Measurements from ENCODE around the gene BCL2L2.
"Not testable (repeated sequence)": the region's sequence is repeated elsewhere in the genome, so short reads cannot be mapped to it uniquely, and the experiment has no call there.

BCL2L2 gene

GRCh38 chr14:23306412-23307145, at the start of gene BCL2L2:
Gene BCL2L2, plus strand, starts transcription at chr14:23306833. Its CDS starts 935 bp downstream, at chr14:23307768.
- peak; percentile 76 for DNase-seq

GRCh38 chr14:23258256-23258655, 48.4 kb upstream of the BCL2L2 start:
- no peak for DNase-seq

GRCh38 chr14:23259426-23259825, 47.2 kb upstream of the BCL2L2 start:
- peak; percentile 43 for DNase-seq

- DNase-seq, result not testable (repeated sequence)
These were observed 45.8 kb upstream of the BCL2L2 start for GRCh38 chr14:23260849-23261248.

- DNase-seq, result no peak
These were observed 37.4 kb upstream of the BCL2L2 start for GRCh38 chr14:23269193-23269592.

- DNase-seq, result no peak
These were observed 31.2 kb upstream of the BCL2L2 start for GRCh38 chr14:23275412-23275811.

GRCh38 chr14:23277189-23277588, 29.4 kb upstream of the BCL2L2 start:
- DNase-seq, result no peak

GRCh38 chr14:23277928-23278327, 28.7 kb upstream of the BCL2L2 start:
- DNase-seq, result not testable (repeated sequence)

- no peak for DNase-seq
These were observed 25.4 kb upstream of the BCL2L2 start for GRCh38 chr14:23281247-23281646.

- peak; percentile 68 for DNase-seq
These were observed 21.7 kb upstream of the BCL2L2 start for GRCh38 chr14:23284654-23285529.

- no peak for DNase-seq
These were observed 21.1 kb upstream of the BCL2L2 start for GRCh38 chr14:23285530-23286019.

- peak; percentile 99 for DNase-seq
These were observed 20.4 kb upstream of the BCL2L2 start, which contains the start of gene HOMEZ for GRCh38 chr14:23286020-23286901. Gene HOMEZ, minus strand, starts transcription at chr14:23286132. Its CDS starts 180 bp downstream, at chr14:23285952.

- DNase-seq, result peak; percentile 78
These were observed 19.6 kb upstream of the BCL2L2 start for GRCh38 chr14:23286902-23287479.

- DNase-seq, result peak; percentile 65
These were observed 11.7 kb upstream of the BCL2L2 start for GRCh38 chr14:23294734-23295561.

- DNase-seq, result no peak
These were observed 10.4 kb upstream of the BCL2L2 start for GRCh38 chr14:23296012-23296777.

- DNase-seq, result no peak
These were observed 9.5 kb upstream of the BCL2L2 start for GRCh38 chr14:23297096-23297495.

GRCh38 chr14:23297611-23298277, 8.9 kb upstream of the BCL2L2 start:
- DNase-seq, result no peak

GRCh38 chr14:23299211-23299957, 7.2 kb upstream of the BCL2L2 start:
- DNase-seq, result peak; percentile 69
